H1 (cell line): Measurements from ENCODE around the gene ABCA6. TPM values are rescaled to one million over a fixed set of nuclear protein-coding genes. Genes with fewer than 3 reads are reported as not detected.

Experiments
- CHD1 ChIP-seq: IDR thresholded peaks from 2 replicates; pipeline ENCODE4 v1.6.1; 2012; ENCODE audit warnings: low read depth, low read length, improper control_type of control experiment
- EP300 ChIP-seq, 2 experiments: IDR thresholded peaks; 1 replicate in 1 of 2; 2 replicates in 1 of 2; pipeline ENCODE4 v1.6.1; 2011 to 2012; ENCODE audit warnings: low read depth in 2 of 2, low read length in 2 of 2, mild to moderate bottlenecking in 2 of 2, borderline replicate concordance in 1 of 2, inconsistent platforms in 1 of 2, moderate library complexity in 1 of 2
- KDM4A ChIP-seq: IDR thresholded peaks from one replicate; pipeline ENCODE4 v1.7.1; 2012; ENCODE audit warnings: low read depth, mild to moderate bottlenecking, moderate library complexity, low read length, inconsistent platforms; ENCODE audit not compliant: severe bottlenecking
- MAFK ChIP-seq: IDR thresholded peaks from 2 replicates; pipeline ENCODE4 v1.6.1; 2012; ENCODE audit warnings: low read depth, mild to moderate bottlenecking, improper control_type of control experiment, low read length
- RBBP5 ChIP-seq: IDR thresholded peaks from 2 replicates; pipeline ENCODE4 v1.7.1; 2012; ENCODE audit warnings: low read depth, mild to moderate bottlenecking, inconsistent platforms, low read length, moderate library complexity, borderline replicate concordance
- SUZ12 ChIP-seq: fragments of 200-600 bp; sonication (generic); IDR thresholded peaks from 2 replicates; pipeline ENCODE4 v1.6.1; 2012; ENCODE audit warnings: mild to moderate bottlenecking, inconsistent platforms, low read length, moderate library complexity, mixed read lengths
- USF2 ChIP-seq: IDR thresholded peaks from 2 replicates; pipeline ENCODE4 v1.6.1; 2011; ENCODE audit warnings: low read length, improper control_type of control experiment
- polyA plus RNA-seq, 7 experiments: library from polyadenylated mRNA; depleted of rRNA in 3 of 7; stranded (reverse) in 5 of 7; unstranded in 2 of 7; fragments of >200 nt in 5 of 7; fragments of 200-250 nt in 2 of 7; gene quantifications; 1 replicate in 5 of 7; 2 replicates in 1 of 7; 4 replicates in 1 of 7; pipeline versions ENCODE4 v1.2.1 to v1.2.3, GENCODE V29; 2011 to 2013; ENCODE audit warnings: missing spikeins in 2 of 7, mixed read lengths in 2 of 7
- total RNA-seq: library from RNA; stranded (reverse); fragmentation: NEBNext Ultra II Directional; extraction: Animal tissue kit (Norgen Biotek cat#: 25700); gene quantifications from 2 replicates; pipeline ENCODE4 v1.2.1, GENCODE V29; 2021

Gene ABCA6
- total and polyA plus RNA-seq, 2 of the 8 experiments (the other 6 are each of a cell fraction or from before 2014, with no cell fraction given), result not detected

- TF ChIP-seq RBBP5 (no peak), EP300 (IDR thresholded peaks at IDR 0.05; ENCODE audit: borderline replicate concordance in 1 of 2, low read depth in 2 of 2, low read length in 2 of 2) (no peak), KDM4A (no peak), SUZ12 (no peak), MAFK (no peak), CHD1 (no peak), USF2 (no peak)
Measured at GRCh38 chr17:69143151-69143550, 1.5 kb upstream of the ABCA6 start (continued).
